ENCODE measurements around the gene SDK2.

The SDK2 gene

DNA sequence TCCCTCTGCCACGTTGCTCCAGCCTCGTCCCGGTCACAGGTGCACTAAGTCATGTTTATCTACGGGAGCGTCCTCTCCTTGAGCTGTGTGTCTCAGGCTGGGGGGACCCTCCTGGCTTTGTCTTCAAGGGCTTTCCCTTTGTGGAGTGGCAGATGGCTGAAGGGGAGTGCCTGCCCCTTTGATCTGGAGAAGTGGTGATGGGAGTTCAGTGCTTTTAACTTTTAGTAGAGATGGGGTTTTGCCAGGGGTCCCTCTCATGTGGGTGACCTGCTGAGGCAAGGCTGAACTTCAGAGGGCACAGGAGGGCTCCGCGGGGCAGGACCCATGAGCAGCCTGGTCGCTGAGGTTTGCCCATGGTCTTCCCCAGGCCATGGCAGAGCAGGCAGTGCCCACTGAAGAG lies 259.3 kb downstream of the SDK2 start:
- DNase-seq = no peak

DNA sequence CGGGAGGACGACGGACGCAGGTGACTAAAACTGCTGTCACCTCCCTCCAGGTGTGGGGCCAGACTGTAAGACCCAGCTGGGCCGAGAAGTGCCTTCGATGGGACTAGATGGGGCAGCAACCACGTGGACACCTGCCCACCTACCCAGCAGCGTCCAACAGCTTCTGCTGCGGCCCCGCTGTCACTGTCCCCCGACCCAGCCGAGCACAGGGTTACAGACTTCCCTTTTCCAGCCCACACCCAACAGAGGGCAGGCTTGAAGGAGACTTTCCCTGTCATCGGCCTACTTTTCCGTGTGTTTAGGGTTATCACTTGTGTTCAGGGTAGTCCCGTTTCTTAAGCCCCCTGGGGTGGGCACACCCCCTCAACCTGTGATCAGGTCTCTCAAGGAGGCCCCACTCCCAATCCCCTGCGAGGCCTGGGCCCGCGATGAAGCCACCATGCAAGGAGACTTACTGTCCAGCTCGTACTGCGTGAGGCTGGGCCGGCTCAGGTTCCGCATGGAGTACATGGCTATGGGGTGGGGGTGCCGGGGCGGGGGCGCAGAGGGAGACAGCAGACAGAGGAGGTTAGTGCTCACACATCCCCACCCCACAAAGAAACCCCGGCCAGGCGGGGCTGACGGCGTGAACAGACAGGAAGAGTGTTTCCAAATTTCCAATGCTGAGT lies 263.7 kb downstream of the SDK2 start:
- no peak for DNase-seq

DNA sequence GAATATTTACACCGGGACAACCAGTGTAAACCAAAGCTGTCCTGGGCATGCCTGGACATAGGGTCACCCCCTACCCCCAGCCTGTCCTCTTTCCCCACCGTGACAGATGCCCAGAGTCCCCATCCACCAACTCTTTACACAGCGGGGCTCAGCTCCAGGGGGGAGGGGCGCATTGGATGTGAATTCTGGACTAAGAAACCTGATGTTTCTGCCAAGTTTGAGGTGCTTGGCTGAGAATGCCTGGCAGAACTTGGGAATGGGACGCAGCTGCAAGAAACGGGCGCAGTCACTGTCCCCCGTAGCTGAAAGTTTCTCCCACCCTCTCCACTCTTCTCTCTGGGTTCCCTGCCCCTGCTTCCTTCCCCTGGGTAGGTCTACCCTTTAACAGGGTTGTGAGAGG lies 264.4 kb downstream of the SDK2 start:
- DNase-seq = no peak

DNA sequence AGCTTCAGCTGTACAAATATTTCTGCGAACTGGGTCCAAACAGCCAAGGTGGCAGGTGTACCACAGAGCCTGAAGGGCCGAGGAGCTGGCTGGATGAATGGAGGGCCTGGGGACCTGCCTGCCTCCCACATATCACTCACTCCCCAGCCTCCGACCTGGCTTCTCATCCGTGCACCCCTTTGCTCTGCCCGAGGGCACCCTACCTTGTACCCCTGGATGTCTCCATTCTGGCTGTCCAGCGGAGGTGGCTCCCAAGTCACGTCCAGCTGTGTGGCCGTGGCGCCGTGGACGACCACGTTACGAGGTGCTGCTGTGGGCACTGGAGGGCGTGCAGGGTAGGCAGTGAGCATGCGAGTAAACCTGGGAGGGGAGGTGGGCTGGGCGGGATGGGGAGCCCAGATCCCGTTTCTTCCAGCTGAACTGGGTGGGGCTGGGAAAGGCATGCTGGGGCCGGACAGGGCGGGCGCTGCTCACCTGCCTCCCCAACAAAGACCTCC lies 265.2 kb downstream of the SDK2 start:
- no peak for DNase-seq

DNA sequence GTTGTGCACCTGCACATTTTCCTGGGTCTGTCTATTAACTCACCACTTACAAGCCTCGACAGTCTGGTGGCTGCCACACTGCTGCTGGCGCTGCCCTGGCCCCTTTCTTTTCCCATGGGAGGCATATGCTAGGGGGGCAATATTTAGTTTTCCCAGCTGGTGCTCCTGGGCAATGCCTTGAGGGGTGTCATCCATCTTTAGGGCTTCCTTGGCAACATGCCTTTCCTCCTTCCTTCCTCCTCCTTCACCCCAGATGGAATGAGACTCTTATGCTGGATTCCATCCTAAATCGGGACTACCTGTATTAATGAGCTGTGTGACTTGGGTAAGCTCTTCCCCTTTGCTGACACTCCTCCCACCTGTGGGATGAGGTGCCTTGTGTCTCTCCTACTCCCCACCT lies 267.6 kb downstream of the SDK2 start:
- no peak for DNase-seq

DNA sequence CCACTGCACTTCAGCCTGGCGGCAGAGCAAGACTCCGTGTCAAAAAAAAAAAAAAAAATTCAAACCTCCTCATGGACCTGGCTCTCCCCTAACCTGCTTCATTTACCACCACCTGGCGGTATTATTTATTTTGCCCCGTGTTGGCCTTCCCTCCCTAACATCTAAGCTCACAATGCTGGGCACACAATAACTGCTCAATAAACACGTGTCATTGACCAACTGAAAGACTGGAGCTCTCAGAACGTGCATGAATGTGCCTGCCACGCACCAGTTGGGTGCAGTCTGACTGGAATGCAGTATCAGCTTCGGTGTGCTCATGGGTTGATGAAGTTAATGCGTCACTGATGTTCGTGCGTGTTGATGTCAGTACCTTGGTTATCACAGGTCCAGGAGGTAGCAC lies 268.1 kb downstream of the SDK2 start:
- no peak for DNase-seq

DNA sequence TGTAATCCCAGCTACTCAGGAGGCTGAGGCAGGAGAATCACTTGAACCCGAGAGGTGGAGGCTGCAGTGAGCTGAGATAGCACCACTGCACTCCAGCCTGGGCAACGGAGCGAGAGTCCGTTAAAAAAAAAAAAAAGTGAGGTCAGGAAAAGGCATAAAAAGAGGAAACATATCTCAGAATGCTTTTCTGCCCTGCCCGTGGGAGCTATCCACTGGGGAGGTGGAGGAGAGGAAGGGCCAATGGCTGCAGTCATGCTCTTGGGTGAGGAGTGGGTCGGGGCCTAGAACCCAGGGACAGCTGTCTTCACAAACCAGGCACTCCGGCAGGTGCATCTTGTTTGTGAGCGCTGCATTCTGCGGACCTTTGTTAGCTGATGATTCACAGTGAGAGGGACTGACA lies 272.4 kb downstream of the SDK2 start:
- DNase-seq = no peak

DNA sequence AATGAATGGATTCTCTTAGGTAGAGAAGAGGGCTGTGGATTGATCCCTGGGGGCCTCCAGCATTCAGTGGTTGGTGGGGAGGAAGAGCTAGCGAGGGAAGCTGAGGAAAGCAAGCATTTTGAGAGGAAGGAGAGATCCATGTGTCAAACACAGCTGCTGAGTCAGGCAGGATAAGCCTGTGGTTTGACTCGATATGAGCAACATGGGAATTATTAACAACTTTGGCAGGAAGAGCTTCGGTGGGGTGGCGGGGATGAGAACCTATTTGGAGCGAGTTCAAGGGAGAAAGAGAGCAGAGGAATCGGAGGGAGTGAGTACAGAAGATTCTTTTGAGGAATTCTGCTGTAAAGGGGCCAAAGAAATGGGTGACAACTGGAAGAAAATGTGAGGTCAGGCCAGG lies 273.0 kb downstream of the SDK2 start:
- no peak for DNase-seq

DNA sequence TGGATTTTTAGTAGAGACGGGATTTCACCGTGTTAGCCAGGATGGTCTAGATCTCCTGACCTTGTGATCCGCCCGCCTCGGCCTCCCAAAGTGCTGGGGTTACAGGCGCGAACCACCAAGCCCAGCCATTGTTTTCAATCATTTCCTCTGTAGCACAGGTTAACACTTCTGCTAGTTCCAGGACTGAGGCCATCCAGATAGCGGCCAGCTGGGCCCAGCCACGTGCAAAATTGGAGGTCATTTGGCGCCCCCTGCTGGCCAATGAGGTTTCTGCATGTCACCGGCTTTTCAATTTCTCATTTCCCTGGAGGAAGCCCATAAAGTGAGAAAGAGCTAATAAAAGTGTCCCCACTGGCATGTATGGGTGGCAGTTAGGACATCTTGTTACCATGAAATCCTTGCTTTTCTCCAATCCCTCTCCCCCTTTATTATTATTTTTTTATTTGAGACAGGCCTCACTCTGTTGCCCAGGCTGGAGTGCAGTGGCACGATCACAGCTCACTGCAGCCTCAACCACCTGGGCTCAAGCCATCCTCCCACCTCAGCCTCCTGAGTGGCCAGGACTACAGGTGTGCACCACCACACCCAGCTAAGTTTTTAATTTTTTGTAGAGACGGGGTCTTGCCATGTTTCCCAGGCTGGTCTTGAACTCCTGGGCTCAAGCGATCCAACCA lies 274.3 kb downstream of the SDK2 start:
- DNase-seq = peak; percentile 30 to 70 (median 61)

DNA sequence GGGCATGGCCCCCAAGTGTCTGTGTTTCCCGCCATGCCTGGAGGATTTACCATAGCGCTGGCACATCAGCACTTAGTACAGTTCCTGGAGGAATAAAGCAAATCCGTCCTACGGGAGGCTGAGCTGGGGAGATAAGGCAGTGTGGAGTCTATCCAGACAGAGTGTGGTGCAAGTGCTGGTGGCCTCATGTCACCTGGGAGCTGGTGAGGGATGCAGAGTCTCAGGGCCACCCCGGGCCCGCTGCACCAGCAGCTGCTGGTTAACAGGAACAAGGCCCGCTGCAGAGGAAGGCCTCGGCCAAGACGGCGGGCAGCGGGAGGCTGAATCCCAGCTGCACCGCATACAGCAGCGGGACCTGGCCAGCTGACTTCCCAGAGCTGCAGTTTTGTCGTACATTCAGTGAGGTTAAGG lies 275.1 kb downstream of the SDK2 start:
- DNase-seq = no peak

DNA sequence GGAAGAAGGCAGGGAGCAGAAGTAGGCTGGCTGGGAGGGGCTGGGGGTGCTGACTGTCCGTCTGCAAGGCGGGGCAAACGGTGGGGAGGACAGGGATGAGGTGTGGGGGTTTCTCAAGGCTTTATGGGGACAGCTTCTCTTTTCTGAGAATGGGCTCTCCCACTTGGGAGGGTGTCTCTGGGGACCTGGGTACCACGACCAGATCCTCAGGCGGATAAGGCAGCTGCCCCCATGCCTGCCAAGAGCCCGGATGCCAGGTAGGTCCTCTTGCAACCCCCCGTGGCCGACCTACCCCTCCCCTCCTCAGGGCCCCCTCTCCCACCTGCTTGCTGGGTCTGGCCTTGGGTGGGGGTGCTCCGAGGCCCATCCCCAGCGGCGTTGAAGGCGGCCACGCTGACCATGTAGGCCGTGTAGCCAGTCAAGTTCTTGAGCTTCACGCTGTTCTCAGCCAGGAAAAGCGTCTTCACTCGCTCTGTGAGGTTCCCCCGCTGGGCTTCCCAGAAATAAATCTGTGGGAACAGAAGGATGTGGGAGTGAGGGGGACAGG lies 276.1 kb downstream of the SDK2 start:
- no peak for DNase-seq

DNA sequence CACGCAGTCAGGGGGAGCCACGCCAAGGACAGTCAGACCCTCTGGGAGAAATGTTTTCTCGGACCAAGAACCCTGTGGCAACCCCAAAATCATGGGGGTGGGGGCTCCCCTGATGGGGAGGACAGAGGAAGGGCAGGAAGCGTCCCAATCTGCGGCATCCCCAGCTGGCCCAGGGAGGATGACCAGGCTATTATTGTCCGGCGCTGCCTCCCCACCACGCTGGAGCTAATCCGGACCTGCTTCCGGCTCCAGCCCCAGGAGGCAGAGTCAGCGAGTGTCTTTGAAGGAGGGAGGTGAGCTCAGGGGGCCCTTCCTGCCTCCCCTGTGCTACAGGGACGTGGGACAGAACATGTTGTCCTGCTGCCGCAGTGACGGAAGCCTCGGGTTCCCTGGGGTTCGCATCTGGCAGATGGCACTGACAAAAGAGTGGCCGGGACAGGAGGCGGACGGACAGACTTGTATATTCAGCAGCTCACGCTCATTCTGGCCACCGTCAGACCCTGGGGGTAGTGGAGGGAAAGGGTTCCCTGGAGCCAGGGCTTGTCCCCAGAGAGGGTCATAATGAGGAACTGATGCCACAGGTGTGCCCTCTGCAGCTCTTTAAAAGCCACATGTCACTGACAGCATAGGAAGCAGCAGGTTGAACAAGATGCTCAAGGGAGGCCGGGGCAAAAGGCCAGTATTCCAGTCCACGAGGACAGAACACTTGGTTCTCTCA lies 278.2 kb downstream of the SDK2 start:
- no peak for DNase-seq

DNA sequence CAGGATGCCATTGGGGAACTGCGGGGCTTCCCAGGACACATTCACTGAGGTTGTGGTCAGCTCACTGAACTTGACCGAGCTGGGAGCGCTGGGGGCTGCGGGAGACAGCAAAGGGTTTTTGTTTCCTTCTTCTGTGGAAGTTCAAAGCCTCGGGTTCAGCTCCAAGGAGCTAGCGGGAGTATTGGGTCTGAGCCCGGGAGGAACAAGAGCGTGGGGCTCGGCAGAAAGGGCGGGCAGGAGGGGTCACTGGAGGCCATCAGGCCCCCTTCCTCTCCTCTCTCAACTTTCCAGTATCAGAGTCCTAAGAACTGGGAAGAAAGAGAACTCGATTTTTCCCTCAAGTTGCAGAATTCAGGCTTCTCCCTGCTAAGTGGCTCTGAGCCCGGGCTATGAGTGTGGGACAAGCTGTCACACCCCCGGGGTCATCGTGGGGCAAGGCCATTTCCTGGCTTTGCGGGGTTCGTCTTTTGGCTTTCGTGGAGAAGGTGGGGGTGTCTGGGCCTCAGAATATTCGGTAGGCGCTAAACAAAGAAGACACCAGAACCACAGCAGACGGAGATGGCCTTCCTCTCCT lies 278.9 kb downstream of the SDK2 start:
- no peak for DNase-seq

DNA sequence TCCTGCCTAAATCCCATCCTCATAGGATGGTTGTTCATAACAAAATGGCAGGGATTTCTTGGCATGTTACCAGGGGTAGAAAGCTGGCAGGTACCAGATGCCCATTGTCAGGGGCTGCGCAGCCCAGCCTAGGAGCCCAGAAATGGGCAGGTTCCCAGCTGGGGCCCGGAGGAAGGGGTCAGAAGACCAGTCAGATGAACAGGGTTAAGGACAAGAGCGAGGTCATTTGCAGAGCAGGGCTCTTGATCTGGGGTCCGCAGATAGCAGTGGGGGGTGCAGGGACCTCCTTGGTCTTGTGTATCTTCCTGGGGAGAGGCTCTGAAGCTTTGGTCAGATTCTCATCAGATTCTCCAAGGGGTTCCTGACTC lies 280.1 kb downstream of the SDK2 start:
- no peak for DNase-seq

DNA sequence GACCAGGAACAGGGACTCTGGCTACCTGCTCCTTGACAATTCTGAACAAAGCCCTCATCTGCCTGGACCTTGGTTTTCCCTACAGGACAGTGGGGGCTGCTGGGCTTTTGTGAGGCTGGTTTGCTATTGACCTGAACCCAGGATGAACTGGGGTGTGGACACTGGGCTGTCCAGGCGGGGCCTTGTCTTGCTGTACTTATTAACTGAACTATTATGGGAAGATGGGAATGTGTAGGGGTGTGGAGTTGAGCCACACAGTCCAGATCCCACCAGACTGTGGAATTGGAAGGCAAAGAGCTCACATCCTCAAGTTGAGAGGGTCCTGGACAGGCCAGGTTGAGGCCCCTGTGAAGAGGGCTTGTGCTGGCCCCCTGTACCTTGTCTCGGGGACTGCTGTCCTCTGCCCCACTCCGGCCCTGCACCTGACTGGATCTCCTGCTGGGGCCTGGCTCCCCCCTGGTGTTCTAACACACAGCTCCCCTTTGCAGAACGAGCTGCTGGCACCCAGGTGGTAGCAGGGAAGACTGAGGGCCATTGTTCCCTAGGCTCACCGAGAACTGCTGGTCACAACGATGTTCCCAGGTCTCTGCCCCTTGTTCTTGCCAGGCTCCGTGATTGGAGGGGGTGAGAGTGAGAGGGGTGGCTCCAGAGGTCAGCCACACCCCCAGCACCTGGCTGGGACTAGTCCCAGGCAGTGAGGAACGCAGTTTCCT lies 280.6 kb downstream of the SDK2 start:
- DNase-seq = no peak

DNA sequence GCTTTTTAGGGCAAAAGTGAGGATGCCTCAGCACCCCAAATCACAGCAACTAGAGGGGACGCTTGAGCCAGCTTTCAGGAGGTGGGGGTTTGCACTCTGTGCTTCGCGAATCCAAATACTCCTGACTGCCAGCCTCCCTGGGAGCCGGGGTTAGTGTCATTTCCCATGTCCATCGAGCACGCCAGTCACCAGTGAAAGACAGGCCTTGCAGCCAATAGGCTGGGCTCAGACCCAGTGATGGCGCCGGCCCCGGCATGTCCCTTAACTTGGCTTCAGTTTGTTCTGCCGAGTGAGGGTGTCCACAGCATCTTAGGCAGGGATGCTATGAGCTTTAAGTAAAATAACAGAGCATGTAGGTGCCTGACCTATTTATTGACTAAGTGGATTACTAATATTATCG lies 281.5 kb downstream of the SDK2 start:
- DNase-seq = no peak

DNA sequence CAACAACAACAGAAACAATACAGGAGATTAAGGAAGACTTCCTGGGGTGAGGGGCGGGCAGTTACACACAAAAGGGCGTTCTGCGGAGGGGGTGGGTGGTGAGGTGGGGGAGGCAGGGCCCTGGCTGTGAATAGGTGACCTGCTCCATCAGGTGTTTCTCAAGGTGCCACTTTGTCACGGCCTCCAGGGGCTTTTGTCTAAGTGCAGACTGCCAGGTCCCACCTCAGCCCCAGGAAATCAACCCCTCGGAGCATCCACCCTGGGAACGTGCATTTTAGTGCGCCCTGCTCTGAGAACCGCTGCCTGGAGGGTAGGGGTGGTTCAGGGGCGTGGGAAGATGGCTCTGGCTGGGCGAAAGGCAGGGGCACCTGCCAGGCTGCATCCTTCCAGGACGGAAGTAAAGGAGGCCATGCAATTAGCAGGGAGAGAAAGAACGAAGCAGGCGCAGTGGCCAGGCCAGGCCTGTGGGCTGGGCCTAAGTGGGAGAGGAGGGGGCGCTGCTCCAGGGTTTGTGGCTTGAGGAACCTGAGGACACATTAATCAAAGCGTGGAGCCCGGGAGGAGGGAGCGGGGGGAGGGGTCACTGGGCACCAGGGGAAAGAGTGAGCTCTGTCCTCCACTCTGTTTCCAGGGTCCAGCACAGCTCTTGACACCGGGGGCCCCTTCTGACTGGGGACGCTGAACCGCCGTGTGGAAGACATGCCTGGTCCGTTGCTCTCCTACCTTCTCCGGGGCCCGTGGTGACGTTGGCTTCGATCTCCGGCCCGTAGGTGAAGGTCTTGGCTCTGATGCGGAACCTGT lies 283.1 kb downstream of the SDK2 start:
- no peak for DNase-seq

DNA sequence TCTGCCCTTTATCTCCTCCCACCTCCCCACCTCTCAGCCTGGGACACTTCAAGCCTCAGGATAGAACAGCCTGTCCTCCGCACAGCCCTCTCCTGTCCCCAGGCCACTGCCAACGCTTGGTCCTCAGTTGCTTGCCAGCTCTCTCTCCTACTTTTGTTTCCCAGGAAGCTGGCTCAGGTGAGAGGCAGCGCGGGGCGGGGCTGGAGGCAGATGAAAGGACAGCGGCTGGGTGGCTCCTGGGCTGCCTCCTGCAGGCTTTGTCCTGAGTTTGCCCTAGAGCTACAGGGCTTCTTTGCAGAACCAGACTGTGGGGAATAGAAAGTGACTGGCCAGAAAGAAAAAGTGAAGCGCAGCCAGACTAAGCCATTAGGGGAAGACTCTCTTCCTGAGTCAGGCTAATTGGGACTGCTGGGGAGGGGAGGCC lies 284.2 kb downstream of the SDK2 start:
- no peak for DNase-seq

DNA sequence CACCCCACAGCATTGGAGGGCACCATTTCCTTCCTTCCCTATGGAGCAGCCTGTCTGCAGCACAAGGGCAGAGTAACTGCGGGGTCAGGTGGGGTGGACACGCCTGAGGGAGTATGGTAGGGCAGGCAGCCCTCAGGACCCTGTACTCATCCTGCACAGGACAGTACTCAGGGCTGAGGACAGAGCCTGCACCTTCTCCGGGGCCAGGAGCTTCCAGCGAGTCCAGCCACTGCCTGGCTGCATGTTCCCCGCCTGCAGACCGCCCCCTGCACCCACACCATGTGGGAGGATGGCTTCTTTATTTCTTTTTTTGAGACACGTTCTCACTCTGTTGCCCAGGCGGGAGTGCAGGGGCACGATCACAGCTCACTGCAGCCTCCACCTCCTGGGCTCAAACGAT lies 284.9 kb downstream of the SDK2 start:
- DNase-seq = no peak

DNA sequence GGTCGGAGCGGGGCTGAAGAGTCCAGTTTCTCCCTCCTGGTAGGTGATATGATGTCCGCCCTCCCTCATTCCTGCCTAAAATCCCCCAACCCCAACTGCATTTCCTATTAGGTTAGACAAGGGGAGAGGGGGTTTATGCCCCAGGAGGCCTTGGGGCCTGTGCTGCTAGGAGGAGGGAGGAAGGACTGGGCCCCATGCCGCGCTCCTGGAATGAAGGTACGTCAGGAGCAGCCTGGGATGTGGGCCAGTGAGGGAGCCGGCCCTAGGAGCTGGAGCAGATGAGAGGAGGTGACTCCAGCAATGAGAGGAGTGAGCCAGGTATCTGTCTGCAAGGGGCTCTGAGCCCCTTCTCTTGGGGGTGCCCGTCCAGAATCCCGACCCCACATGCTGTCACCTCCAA lies 285.6 kb downstream of the SDK2 start:
- no peak for DNase-seq

DNA sequence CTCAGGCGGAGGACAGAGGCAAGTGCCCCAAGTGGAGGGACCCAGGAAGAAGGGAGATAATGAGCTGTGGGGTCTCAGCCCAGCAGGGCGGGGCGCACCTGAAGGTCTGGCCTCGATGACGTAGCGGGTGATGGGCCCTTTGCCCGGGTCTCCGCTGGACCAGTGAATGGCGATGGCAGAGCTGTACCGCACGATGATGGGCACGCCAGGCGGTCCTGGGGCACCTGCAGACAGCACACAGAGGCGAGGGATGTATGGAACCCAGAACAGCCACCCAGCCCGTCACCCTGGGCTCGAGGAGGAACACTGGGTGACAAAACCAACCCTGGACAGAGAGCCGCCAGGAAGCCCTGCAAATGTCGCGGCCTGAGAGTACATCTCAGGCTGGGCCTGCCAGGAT lies 286.3 kb downstream of the SDK2 start:
- DNase-seq = no peak

DNA sequence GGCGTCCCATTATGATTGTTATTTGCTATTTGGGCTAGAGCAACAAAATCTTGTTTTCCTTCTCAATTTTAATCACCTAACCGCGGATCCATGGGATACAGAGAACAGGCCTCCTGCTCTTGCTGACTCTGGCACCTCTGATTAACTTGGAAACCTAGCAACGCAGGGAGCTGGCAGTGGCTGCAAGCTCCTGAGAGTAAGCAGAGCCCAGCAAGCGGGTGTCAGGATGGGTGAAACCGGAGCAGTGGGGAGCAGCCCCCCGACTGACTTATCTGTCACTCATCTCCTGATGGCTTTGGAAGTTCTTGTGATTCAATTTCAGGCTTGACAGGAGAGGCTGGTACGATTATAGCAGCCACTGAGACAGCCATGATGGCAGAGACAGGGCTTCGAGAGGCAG lies 286.9 kb downstream of the SDK2 start:
- no peak for DNase-seq
